Activated T-cell treated with anti-CD3 and anti-CD28 coated beads, Interleukin-2, amount 50 U/mL, for 24 hours (primary cell): ENCODE data around the gene APBA3.
A peak's percentile ranks its signal among the peaks of the same experiment; 100 is the strongest.

ENCODE experiments used
- DNase-seq: peaks from one replicate; pipeline ENCODE4 v3.0.0-alpha.2; 2020
- H3K27ac Mint-ChIP-seq: 2 replicates; pipeline ENCODE4 v1.8.0; 2020; ENCODE audit warnings: mild to moderate bottlenecking, mixed read lengths
- H3K27me3 Mint-ChIP-seq: 2 replicates; pipeline ENCODE4 v1.8.0; 2020; ENCODE audit warnings: mixed read lengths
- H3K36me3 Mint-ChIP-seq: 2 replicates; pipeline ENCODE4 v1.8.0; 2020; ENCODE audit warnings: low read depth, mixed read lengths
- H3K4me1 Mint-ChIP-seq: 2 replicates; pipeline ENCODE4 v1.8.0; 2020; ENCODE audit warnings: low read depth, mixed read lengths
- H3K4me3 Mint-ChIP-seq: 2 replicates; pipeline ENCODE4 v1.8.0; 2020; ENCODE audit warnings: mild to moderate bottlenecking, moderate library complexity, mixed read lengths
- H3K9me3 Mint-ChIP-seq: 2 replicates; pipeline ENCODE4 v1.8.0; 2020; ENCODE audit warnings: mixed read lengths

The APBA3 gene, protein sequence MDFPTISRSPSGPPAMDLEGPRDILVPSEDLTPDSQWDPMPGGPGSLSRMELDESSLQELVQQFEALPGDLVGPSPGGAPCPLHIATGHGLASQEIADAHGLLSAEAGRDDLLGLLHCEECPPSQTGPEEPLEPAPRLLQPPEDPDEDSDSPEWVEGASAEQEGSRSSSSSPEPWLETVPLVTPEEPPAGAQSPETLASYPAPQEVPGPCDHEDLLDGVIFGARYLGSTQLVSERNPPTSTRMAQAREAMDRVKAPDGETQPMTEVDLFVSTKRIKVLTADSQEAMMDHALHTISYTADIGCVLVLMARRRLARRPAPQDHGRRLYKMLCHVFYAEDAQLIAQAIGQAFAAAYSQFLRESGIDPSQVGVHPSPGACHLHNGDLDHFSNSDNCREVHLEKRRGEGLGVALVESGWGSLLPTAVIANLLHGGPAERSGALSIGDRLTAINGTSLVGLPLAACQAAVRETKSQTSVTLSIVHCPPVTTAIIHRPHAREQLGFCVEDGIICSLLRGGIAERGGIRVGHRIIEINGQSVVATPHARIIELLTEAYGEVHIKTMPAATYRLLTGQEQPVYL

DNA sequence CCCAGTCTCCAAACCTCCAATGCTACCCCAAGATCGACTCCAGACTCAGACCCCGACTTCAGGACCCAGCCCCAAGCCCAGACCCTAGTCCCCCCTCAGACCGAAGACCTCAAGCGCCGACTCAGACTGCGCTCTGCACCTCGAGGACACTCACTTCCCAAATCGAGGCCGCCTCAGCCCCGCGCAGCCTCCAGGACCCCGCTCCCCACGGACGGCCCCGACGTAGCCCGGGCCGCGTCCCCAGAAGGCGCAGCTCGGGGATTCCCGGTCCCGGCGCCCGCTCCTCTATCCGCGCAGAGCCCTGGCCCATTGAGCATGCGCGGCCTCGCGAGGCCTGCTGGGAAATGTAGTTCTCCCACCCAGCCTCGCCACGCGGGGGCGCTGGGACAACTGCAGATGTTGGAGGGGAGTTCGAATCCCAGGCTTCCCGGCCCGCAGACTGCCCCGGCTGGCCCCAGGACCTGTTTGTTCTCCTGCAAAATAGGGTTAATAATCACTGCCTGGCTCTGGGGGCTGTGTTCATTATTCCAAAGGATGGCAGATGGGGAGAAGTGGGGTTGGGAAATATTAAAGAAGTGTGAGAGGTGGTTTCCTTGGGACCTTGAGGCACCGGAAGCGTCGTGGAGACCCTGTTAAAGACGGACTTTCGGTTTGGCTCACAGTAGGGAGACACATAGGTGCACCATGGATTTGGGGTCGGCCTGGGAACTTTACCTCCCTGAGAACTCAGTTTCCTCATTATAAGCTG lies at the start of gene APBA3:
TSS of gene APBA3 (minus strand) at position 311 of the 748 bp plus-strand sequence. CDS start 1,428 bp downstream, outside the sequence.
- peak; percentile 99 for DNase-seq
- peaks cover 2% of the 10 kb centered on the region for H3K27me3 Mint-ChIP-seq
- peak within 1 kb of the TSS; percentile 99 for H3K27ac Mint-ChIP-seq
- H3K4me3 Mint-ChIP-seq = peak within 1 kb of the TSS; percentile 98
- H3K9me3 Mint-ChIP-seq = no peaks in the 10 kb centered on the region
- peaks cover 59% of the 10 kb centered on the region for H3K36me3 Mint-ChIP-seq
- H3K4me1 Mint-ChIP-seq = peaks cover 49% of the 10 kb centered on the region

DNA sequence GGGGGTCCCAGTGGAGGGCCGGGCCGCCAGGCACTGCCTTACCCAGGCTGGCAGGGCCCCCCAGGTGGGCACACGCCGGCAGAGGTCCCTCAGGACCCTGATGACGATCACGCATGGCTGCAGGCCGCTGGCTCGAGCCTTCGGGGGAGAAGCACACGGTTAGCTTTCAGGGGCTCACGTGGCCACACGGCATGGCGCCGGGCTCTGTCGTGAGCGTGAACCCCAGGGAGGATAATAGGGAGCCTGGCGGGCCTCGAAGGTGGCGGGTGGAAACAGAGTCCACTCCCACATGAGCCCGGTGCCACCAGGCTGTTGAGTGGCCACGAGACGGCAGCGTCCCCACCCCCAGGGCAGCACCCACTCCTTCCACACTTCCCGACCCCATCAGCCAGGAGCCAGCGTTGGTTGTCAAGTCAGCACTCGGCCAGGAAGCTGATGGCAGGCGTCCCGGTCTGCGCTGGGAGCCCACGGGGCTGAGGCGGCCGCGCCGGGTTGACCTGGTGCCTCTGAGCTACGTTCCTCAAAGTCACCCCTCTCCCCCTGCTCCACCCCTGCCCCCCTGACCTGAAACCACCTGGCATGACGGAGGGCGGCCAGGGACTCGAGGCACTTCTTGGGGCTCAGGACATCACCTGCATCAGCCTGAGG lies 49.3 kb upstream of the APBA3 start:
- Mint-ChIP-seq H3K9me3 (peaks cover 2% of the 10 kb centered on the region), H3K4me1 (peaks cover 65% of the 10 kb centered on the region), H3K27ac (peak overlapping the region; percentile 81)

DNA sequence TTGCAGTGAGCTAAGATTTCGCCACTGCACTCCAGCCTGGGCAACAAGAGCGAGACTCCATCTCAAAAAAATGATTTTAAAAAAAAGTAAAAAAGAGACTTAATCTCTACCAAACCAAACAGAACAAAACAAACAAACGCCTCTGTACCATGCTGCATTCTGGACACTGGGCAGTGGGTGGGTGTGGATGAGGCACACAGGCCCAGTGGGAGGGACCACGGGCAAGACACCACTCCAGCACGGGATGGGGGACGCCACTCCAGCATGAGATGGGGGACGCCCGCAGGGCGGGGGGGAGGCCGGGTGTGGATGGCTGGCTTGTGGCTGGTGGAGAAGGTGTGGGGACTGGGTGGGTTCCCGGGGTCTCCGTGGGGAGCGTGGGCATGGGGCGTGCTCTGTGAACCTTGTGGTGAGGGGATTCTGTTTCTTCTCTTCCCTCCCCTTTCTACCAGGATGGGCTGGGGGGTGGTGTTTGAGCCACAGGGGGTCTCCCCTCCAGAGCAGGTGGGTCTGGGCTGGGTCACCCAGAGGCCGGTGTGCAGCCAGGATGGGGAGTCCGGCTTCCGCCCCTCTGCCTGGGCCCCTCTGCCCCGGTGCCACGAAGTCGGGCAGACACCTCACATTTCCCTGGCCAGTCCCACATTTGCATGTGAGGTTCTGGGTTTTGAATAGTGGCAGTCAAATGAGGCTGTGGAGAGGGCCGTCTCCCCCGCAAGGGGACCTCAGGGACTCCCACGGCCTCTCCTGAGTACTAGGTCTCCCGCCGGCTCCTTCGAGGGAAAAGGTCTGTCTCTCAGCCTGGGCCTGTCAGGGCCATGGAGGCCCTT lies 48.6 kb upstream of the APBA3 start:
- peaks cover 2% of the 10 kb centered on the region for H3K9me3 Mint-ChIP-seq
- peaks cover 67% of the 10 kb centered on the region for H3K4me1 Mint-ChIP-seq
- no peaks in the 10 kb centered on the region for H3K36me3 Mint-ChIP-seq
- H3K27ac Mint-ChIP-seq = no peak overlapping the region
- H3K4me3 Mint-ChIP-seq = no peak overlapping the region
- DNase-seq = no peak
- no peaks in the 10 kb centered on the region for H3K27me3 Mint-ChIP-seq

More for the DNA sequence above, 49.3 kb upstream of the APBA3 start:
- H3K36me3 Mint-ChIP-seq = no peaks in the 10 kb centered on the region
- no peak overlapping the region for H3K4me3 Mint-ChIP-seq
- DNase-seq = no peak
- H3K27me3 Mint-ChIP-seq = no peaks in the 10 kb centered on the region

DNA sequence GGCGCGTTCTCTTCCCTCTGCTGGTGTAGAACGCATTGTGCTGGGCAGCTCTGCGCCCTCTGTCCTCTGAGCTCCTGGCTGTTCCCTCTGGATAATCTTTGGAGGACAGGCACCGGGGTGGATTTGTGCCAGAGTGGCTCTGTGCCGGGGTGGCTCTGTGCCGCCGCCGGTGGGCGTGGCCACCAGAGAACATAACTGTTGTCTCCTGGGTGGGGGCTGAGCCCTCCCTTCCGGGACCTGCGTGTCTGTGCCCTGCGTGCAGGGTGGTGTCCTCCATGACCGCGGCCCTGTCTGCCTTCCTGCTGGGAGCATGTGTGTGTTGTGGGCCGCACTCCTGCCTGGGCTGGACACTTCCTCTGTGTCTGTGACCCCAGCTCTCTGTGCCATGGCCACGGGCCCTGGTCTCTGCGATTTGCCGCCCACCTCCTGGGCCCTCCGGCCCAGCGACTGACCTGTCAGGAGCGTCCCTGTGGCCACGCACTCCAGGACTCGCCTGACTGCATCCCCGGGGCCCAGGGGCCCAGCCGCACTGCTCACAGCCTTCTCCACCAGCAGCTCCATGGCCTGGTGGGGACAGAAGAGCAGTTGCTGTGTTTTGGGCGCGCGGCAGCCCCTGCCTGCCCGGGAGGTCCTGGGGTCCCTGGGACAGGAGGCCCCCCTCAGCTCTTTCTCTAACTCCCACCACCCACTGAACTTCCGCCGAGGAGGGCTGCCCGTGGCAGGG lies 47.1 kb upstream of the APBA3 start:
- H3K27me3 Mint-ChIP-seq = no peaks in the 10 kb centered on the region
- no peak overlapping the region for H3K27ac Mint-ChIP-seq
- peaks cover 2% of the 10 kb centered on the region for H3K9me3 Mint-ChIP-seq
- no peak overlapping the region for H3K4me3 Mint-ChIP-seq
- H3K4me1 Mint-ChIP-seq = peaks cover 55% of the 10 kb centered on the region
- no peak for DNase-seq
- H3K36me3 Mint-ChIP-seq = no peaks in the 10 kb centered on the region

DNA sequence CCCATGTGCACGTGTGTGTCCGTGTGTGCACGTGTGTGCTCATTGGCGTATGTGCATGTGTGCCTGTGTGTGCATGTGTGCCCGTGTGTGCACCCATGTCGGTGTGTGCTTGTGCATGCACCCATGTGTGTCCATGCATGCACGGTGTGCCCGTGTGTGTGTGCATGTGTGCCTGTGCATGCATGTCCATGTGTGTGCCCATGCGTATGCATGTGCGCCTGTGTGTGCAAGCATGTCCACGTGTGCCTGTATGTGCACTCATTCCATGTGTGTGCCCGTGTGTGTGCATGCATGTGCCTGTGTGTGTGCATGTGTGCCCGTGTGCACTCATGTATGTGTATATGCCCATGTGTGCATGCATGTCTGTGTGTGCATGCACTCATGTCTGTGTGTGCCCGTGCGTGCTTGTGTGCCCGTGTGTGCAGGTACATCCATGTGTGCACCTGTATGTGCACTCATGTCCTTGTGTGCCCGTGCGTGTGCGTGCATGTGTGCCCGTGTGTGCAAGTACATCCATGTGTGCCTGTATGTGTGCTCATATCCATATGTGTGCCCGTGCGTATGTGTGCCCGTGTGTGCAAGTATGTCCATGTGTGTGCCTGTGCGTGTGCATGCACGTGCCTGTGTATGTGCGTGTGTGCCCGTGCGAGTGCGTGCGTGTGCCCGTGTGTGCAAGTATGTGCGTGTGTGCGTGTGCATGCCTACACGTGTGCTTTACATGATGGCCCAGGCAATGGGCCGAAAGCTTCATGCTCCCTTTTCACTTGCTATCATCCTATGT lies 46.3 kb upstream of the APBA3 start:
- Mint-ChIP-seq H3K27ac (no peak overlapping the region), H3K27me3 (no peaks in the 10 kb centered on the region), H3K9me3 (peaks cover 2% of the 10 kb centered on the region), H3K4me1 (peaks cover 47% of the 10 kb centered on the region), H3K4me3 (no peak overlapping the region), H3K36me3 (no peaks in the 10 kb centered on the region)
- DNase-seq = no peak

DNA sequence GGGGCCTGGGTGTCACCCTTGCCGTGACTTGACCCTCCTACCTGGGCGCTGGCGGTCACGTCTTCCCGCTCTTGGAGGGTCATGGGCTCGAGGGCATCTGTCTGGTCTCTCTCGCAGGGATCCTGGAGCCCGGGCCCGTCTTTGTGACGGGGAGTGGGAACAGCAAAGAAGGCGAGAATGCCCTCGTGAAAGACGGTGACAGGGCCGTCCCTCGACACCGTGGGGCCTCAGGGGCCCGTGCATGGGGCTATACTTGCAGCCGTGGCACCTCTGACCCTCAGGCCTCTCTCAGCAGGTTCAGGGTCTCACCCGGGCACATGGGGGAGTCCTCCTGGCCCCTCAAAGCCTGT lies 45.6 kb upstream of the APBA3 start:
- H3K27ac Mint-ChIP-seq = no peak overlapping the region
- H3K4me3 Mint-ChIP-seq = no peak overlapping the region
- peaks cover 2% of the 10 kb centered on the region for H3K9me3 Mint-ChIP-seq
- peaks cover 41% of the 10 kb centered on the region for H3K4me1 Mint-ChIP-seq
- no peak for DNase-seq
- H3K27me3 Mint-ChIP-seq = no peaks in the 10 kb centered on the region
- H3K36me3 Mint-ChIP-seq = no peaks in the 10 kb centered on the region

DNA sequence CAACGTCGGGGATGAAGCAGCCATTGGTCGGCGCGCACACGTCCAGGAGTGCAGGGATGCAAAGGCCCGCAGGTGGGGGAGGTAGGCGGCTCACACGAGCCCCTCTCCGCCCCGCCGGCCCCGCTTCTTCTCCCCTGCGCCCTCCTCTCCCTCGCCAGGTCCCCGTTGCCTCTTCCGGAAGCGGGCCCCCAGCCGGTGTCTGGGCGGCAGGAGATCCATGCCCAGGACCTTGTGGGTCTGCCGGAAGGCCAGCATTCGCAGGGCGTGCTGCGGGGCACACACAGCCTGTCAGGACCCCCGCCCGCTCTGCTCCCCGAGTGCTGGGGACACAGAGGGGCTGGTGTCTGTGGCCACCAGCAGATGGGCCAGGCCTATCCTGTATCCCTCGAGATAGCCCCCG lies 44.4 kb upstream of the APBA3 start:
- H3K9me3 Mint-ChIP-seq = peaks cover 2% of the 10 kb centered on the region
- no peaks in the 10 kb centered on the region for H3K27me3 Mint-ChIP-seq
- DNase-seq = no peak
- H3K4me3 Mint-ChIP-seq = no peak overlapping the region
- no peak overlapping the region for H3K27ac Mint-ChIP-seq
- no peaks in the 10 kb centered on the region for H3K36me3 Mint-ChIP-seq
- H3K4me1 Mint-ChIP-seq = peaks cover 43% of the 10 kb centered on the region

DNA sequence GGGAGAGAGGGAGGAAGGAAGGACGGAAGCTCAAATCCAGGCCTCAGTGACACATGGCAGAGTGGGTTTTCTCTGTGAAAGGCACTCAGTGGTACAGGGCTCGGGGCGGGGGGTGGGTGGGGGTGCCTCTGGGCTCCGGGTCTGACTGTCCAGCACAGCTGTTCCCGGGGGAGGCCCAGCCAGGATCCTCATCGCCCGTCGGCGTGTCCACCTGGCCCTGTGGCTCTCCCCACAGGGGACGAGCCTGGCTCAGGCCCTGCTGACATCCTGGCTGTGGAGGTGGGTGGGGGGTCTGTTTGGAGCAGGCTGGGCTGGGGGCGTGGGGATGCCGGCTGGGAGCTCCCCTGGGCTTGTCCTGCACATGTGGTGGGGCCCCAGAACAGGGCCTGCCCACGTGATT lies 42.9 kb upstream of the APBA3 start:
- Mint-ChIP-seq H3K9me3 (peaks cover 2% of the 10 kb centered on the region), H3K4me1 (peaks cover 35% of the 10 kb centered on the region), H3K4me3 (no peak overlapping the region), H3K36me3 (no peaks in the 10 kb centered on the region), H3K27me3 (no peaks in the 10 kb centered on the region), H3K27ac (no peak overlapping the region)
- DNase-seq = no peak

DNA sequence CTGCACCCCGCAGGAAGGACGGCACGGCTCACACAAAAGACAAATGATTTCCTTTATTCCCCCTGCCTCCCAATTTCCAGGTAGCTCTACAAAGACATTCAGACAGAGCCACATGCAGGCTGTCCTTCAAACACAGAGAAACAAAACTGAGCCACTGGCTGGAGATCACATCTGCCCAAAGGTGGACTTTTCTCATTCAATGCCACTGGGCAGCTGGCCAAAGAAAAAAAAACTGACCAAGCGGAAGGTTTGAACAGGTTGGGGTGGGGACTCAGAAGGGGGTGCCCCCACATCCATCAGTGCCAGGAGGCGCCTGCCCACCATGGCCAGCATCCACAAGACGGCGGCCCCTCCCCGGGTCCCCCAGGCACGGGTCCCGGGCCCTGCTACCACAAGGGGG lies 42.5 kb upstream of the APBA3 start:
- Mint-ChIP-seq H3K4me1 (peaks cover 37% of the 10 kb centered on the region), H3K9me3 (peaks cover 2% of the 10 kb centered on the region), H3K27me3 (no peaks in the 10 kb centered on the region), H3K27ac (no peak overlapping the region), H3K36me3 (no peaks in the 10 kb centered on the region), H3K4me3 (no peak overlapping the region)
- DNase-seq = no peak

DNA sequence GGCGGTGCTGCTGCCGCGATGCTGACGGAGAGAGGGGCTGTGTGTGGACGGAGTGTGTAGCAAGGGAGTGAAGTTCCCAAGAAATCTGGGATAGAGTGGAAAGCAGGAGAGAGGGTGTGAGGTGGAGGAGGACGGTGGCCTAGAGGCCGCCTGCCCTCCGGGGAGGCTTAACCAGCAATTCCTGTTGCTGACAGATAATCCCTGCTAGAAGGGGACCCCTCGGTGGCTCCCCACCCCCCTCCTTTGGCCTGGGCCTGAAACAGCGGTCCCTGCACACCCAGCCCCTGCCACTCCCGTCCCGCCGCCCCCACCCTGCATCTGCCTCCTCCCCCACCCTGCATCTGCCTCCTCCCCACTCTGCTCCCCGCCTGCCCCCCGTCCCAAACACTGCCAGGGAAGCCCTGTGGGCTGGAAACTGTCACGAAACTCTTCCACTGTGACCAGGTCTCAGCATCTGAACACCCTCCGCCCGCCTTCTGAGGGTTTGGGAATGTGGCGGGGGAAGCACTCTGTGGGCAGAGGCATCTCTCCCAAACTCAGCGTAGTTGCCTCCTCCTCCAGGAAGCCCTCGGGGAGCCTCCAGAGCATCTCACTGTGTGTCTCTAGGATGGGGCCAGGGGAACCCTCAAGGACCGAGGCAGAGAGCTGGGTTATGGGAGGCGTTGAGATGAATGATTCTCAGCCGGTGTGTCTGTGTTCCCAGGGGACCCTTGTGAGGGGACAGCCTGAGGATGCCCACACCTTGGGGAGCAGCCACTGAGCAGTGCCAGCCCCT lies 41.8 kb upstream of the APBA3 start:
- Mint-ChIP-seq H3K9me3 (peaks cover 2% of the 10 kb centered on the region), H3K4me3 (no peak overlapping the region), H3K36me3 (no peaks in the 10 kb centered on the region), H3K27me3 (no peaks in the 10 kb centered on the region), H3K4me1 (peaks cover 39% of the 10 kb centered on the region), H3K27ac (no peak overlapping the region)
- DNase-seq = no peak

DNA sequence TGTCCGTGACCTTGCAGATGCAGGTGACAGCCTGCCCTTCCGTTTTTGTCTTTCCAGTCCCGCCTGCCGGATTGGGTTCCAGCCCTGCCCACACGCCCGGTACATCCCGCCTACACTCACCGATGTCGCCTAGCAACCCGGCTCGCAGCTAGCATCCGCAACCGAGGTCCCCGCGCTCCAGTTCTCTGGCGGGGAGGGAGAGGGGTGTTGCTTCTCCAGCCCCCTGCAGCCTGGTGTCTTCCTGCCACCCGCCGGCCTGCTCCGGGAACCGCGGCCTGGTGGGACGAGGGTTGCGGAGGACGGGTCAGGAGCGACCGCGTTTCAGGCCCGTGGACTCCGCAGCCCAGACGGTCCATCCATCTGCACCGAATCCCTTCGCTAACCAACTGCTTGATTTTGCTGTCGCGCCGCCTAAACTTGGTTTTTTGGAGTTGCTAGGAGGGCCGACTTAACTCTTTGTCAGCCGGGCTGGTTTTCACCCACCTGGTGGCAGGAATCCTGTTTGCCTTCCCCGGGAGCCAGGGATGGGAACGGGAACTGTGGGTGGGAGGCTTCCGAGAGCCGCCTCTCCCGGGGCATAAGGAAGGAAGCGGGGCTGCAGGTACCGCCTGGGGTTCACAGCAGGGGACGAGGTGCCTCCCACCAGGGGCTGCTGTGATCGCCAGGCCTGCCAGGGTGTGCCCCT lies 40.1 kb upstream of the APBA3 start:
- H3K4me3 Mint-ChIP-seq = peak overlapping the region; percentile 53
- no peaks in the 10 kb centered on the region for H3K27me3 Mint-ChIP-seq
- H3K9me3 Mint-ChIP-seq = peaks cover 4% of the 10 kb centered on the region
- no peak overlapping the region for H3K27ac Mint-ChIP-seq
- peaks cover 27% of the 10 kb centered on the region for H3K4me1 Mint-ChIP-seq
- no peaks in the 10 kb centered on the region for H3K36me3 Mint-ChIP-seq
- peak; percentile 71 for DNase-seq

DNA sequence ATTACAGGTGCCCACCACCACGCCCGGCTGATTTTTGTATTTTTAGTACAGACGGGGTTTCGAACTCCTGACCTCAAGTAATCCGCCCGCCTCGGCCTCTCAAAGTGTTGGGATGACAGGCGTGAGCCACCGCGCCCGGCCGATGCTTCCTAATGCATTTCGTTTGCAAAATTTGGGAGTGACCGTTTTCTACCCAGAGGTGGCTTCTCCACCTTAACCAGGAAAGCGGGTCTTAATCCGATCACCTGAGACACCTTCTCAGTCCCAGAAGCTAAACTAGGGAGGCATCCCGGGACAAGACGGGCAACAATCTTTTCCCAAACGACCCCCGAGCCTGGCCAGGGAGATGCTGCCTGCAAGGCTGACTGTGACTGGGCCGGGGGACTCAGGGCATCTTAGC lies 39.5 kb upstream of the APBA3 start:
- Mint-ChIP-seq H3K4me1 (peaks cover 26% of the 10 kb centered on the region), H3K4me3 (peak overlapping the region; percentile 53), H3K27ac (no peak overlapping the region), H3K9me3 (peaks cover 6% of the 10 kb centered on the region), H3K36me3 (no peaks in the 10 kb centered on the region), H3K27me3 (no peaks in the 10 kb centered on the region)
- no peak for DNase-seq
